SK-N-SH (cell line): ENCODE data around the gene POMC.

Source experiments
- CTCF ChIP-seq: fragments of 200-600 bp; sonication (generic); IDR thresholded peaks from 2 replicates; pipeline ENCODE4 v1.6.1; 2017; ENCODE audit warnings: antibody characterized with exemption, mild to moderate bottlenecking, moderate library complexity
- EZH2phosphoT487 ChIP-seq: fragments of 200-600 bp; sonication (generic); IDR thresholded peaks from 2 replicates; pipeline ENCODE4 v1.6.1; 2017; ENCODE audit warnings: low read depth, mixed run types, mild to moderate bottlenecking, antibody characterized with exemption, moderate library complexity, borderline replicate concordance
- FOXM1 ChIP-seq: IDR thresholded peaks from 2 replicates; pipeline ENCODE4 v1.4.0; 2012; ENCODE audit warnings: low read depth, mild to moderate bottlenecking
- GABPA ChIP-seq: IDR thresholded peaks from 2 replicates; pipeline ENCODE4 v1.4.0; 2012; ENCODE audit warnings: low read depth, mild to moderate bottlenecking
- GATA2 ChIP-seq: sonication (generic); formaldehyde crosslinking; IDR thresholded peaks from 2 replicates; pipeline ENCODE4 v1.5.0; 2020; ENCODE audit warnings: mild to moderate bottlenecking, missing genetic modification reagents
- MEF2A ChIP-seq: IDR thresholded peaks from 2 replicates; pipeline ENCODE4 v1.4.0; 2012; ENCODE audit warnings: low read depth, borderline replicate concordance
- POLR2AphosphoS5 ChIP-seq: IDR thresholded peaks from 2 replicates; pipeline ENCODE4 v1.6.1; 2012; ENCODE audit warnings: low read depth, low read length
- RAD21 ChIP-seq: IDR thresholded peaks from 2 replicates; pipeline ENCODE4 v1.6.1; 2012; ENCODE audit warnings: mild to moderate bottlenecking, low read length
- SIN3A ChIP-seq: IDR thresholded peaks from 2 replicates; pipeline ENCODE4 v1.6.1; 2012; ENCODE audit warnings: low read depth, mild to moderate bottlenecking, low read length, moderate library complexity, borderline replicate concordance
- SMC3 ChIP-seq: IDR thresholded peaks from 2 replicates; pipeline ENCODE4 v1.6.1; 2012; ENCODE audit warnings: low read depth, low read length, improper control_type of control experiment
- TEAD4 ChIP-seq: IDR thresholded peaks from 2 replicates; pipeline ENCODE4 v1.4.0; 2012; ENCODE audit warnings: mild to moderate bottlenecking, borderline replicate concordance; ENCODE audit not compliant: insufficient read depth
- YY1 ChIP-seq: IDR thresholded peaks from 2 replicates; pipeline ENCODE4 v1.4.0; 2012; ENCODE audit warnings: low read depth, mild to moderate bottlenecking
- ZBTB33 ChIP-seq: IDR thresholded peaks from 2 replicates; pipeline ENCODE4 v1.4.0; 2012; ENCODE audit warnings: low read depth, borderline replicate concordance

- TF ChIP-seq GABPA, result no peak
- no peak for TF ChIP-seq RAD21
- TF ChIP-seq CTCF, result peak; percentile 39
- TF ChIP-seq MEF2A, result no peak
- TF ChIP-seq ZBTB33, result no peak
- no peak for TF ChIP-seq SIN3A
- TF ChIP-seq FOXM1, result no peak
- TF ChIP-seq GATA2 (CRISPR knock-in tag), result no peak
- no peak for TF ChIP-seq EZH2phosphoT487
- no peak for TF ChIP-seq YY1
- no peak for TF ChIP-seq POLR2AphosphoS5
- no peak for TF ChIP-seq TEAD4
- no peak for TF ChIP-seq SMC3
These were observed 32.9 kb upstream of the POMC start for GRCh38 chr2:25201265-25201664.
